CD4-positive, alpha-beta T cell treated with Interleukin-17A for 1 hour (primary cell): ENCODE data around the gene ABCG4.
A peak's percentile ranks its signal among the peaks of the same experiment; 100 is the strongest.
"Not testable (repeated sequence)": the region's sequence is repeated elsewhere in the genome, so short reads cannot be mapped to it uniquely, and the experiment has no call there.

Experiments used
- DNase-seq: peaks from one replicate; pipeline ENCODE4 v3.0.0-alpha.2; 2020

The ABCG4 gene

DNA sequence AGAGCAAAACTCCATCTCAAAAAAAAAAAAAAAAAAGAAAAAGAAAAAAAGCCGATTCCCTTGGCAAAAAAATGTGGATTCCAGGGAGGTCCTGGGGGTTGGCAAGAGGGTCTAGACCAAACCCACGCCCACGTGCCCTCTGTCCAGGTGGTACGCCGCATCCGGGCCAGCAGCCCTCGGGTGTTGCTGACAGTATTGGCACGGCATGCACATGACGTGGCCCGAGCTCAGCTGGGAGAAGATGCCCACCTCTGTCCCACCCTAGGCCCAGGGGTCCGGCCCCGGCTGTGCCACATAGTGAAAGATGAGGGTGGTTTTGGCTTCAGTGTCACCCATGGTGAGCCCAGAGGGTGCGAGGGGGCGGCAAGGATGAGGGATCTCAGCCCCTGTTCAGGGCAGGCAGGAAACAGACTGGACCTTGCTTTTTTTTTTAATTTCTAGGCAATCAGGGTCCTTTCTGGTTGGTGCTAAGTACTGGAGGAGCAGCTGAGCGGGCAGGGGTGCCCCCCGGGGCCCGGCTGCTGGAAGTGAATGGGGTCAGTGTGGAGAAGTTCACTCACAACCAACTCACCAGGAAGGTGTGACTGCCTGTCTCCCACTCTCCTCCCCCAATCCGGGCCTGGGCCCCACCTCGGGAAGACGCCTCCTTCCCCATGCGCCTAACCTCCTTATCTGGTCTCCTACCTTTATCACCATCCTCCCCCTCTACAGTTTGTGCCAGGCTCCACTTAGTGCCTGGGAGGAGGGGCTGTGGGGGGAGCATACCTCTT is 38.5 kb downstream of the ABCG4 start:
- DNase-seq, result no peak

DNA sequence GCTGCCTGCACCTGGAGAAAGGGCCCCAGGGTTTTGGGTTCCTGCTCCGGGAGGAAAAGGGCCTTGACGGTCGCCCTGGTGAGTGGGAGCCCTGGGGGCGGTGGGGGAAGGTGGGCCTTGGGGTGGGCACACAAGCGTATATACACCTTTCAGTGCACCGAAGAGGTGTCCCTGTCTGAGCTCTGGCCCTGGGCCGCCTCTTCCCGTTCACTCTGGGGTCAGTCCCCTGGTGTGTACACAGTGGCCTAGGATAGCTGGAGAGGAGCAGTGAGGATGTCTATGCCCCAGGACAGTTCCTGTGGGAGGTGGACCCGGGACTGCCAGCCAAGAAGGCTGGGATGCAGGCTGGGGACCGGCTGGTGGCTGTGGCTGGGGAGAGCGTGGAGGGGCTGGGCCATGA is 39.2 kb downstream of the ABCG4 start:
- DNase-seq, result no peak

DNA sequence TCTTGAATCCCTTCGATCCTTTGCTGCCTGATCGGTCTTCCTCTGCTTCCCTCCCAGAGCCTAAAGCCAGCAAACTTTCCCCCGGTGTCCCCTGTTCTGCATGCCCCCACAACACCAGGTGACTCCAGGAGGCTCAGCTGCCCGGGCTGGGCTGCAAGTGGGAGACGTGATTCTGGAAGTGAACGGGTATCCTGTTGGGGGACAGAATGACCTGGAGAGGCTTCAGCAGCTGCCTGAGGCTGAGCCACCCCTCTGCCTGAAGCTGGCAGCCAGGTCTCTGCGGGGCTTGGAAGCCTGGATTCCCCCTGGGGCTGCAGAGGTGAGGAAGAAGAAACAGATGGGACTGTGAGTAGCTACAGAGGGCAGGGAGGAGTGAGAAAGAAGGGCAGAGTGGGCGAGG is 40.0 kb downstream of the ABCG4 start:
- no peak for DNase-seq

DNA sequence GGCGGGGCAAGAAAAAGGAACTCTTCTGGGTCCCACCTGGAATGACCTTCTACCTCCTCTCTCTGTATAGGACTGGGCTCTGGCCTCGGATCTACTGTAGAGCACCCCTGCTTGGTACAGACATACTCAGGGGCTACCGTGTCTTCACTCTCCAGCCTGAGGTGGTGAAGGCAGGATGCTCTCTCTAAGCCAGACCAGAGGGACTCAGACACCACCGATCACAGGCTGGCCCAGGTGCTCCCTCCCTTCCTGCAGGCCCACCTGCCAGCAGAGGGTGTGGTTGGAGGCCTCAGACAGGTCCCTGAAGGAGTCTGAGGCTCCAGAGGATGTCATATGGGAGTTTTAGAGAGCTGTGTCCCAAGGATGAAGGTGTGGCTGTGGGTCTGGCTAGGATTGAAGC is 40.5 kb downstream of the ABCG4 start:
- no peak for DNase-seq

DNA sequence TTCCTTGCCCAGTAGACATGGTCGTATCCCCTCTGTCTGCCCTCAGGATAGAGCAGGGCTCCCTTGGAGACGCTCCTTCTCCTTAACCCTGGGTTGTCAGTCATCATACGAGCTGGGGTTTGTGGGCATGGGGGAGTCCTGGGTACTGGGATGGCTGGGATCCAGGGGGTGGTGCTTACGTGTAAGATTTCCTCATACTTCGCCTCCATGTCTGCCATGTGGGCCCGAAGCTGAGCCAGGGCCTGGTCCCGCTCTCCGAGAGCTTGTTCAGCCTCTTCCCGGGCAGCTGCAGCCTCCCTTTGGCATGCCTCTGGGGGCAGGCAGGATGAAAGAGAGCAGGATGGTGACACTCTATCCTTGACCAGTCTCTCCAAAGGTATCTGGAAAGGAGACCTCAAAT is 41.7 kb downstream of the ABCG4 start:
- DNase-seq, result no peak

DNA sequence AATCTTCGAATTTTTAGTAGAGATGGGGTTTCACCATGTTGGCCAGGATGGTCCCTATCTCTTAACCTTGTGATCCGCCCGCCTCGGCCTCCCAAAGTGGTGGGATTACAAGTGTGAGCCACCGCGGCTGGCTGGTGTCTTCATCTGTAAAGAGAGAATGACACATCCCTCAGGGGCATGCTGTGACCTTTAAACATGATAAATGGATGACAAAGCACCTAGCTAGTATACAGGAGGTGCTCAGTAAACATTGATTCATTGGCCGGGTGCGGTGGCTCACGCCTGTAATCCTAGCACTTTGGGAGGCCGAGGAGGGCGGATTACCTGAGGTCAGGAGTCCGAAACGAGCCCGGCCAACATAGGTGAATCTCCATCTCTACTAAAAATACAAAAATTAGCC is 42.4 kb downstream of the ABCG4 start:
- not testable (repeated sequence) for DNase-seq

DNA sequence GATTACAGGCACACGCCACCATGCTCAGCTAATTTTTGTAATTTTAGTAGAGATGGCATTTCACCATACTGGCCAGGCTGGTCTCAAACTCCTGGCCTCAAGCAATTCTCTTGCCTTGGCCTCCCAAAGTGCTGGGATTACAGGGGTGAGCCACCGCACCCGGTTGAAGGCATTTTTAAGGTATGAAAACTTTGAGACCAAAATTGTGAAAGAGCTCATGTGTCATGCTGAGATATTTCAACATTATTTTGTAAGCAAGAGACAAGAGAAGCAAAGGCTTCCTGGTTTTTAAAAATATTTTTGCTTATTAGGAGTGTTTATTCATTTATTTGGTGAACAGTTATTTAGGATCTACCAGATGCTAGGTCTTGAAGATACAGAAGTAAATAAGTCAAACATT is 43.3 kb downstream of the ABCG4 start:
- no peak for DNase-seq

DNA sequence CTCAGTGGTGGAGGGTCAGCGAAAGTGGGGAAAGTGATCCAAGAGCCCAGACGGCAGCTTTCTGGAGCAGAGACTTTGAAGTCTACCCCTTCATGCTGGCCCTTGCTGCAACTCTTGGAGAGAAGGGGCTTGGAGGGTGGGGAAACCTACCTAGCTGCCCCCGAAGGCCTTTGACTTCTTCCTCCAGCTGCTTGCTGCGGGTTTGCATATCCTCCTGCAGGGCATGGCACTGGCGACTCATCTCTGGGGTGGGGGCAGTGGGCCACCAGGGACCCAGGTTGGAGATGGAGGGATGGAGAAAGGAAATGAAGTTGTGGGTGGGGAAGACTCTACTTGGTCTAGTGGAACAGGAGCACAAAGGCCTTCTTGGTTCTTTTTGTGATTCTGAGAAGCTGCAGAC is 44.1 kb downstream of the ABCG4 start:
- no peak for DNase-seq

DNA sequence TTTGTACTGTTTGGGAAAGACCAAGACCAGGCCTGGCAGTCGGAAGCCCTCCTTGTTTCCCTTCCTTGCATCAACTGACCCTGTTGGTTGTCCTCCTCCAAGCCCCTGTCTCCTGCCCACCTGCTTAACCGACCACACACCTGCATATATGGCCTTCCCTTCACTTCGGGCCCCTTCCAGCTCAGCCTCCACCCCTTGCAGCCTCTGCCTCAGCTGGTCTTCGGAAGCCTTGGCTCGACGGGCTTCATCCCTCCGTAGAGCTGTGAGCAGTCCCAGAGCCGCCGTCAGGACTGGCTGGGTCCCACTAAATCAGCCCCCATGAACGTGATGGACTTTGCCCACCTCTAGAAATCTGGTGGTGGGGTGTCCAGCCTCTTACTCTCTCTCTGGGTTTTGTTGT is 44.8 kb downstream of the ABCG4 start:
- DNase-seq, result no peak

DNA sequence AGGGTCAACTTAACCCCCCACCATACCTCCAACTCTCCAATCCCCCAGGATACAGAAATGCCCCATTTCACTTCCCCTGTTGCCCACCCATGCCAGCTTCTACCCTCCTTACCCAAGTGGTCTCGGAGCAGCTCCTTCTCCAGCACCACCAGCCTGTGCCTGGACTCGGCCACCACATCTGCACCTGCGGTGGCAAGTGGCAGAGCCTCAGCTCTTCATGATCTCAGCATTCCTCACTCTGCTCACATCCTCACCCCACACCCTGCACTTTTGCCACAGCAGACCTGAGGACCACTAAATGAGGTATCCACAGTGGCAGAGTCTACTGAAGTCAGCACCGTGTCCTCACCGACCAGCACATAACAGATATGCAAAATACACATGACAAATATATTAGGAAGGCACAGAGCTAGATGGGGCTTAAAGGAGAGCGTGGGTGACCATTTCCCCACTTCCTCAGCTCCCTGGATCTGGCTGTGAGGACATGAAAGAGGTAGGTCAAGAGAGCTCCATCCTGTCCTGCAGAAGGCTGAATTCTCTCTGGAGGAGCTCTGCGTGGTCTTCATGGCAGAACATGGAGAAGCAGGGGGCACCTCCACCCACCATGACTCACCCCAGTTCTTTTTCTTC is 46.1 kb downstream of the ABCG4 start:
- no peak for DNase-seq

DNA sequence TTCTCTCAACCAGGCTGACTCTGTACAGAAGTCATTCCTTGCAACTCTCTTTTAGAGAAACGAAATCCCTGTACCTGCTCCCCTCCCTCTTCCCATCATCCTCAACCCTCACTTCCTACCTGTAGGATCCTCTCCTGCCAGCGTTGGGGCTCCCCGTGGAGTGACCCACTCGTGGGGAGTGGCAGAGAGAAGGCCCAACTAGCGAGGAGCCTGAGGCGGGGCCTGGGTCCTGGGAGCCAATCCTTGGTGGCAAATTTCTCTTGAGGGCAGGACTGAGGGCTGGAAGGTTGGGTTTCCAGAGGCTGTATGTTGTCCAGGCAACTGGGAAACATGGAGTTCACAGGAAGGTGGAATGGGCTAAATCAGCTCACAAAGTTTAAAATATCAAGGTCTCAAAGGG is 46.8 kb downstream of the ABCG4 start:
- no peak for DNase-seq

DNA sequence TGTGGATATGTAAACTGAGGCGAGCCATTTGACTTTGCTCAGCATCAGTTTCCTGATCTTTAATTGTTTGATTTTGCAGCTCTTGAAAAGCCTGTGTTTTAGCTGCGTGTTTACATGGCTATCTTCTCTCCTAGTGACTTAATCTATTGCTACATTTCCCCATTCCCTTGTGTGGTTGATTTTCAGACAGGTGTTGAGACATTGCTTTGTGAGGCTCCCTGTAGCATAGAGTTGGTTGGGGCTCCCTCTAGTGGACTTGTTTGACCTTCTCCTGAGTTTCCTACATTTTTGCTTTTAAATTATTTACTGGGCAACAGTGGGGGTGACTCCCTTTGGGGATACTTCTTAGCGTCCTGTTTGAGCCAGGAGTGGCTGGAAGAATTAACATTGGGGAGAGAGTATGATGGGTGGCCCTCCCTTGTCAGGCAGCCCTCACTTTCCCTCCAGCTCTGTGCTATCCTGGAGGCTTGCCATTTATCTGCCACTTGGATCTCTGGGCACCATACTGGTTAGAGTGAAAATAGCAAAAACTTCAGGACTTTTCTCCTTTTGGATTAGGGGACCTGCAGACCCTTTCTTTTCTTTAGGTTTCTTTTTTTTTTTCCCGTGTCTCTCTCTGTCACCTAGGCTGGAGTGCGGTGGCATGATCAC is 48.1 kb downstream of the ABCG4 start:
- DNase-seq, result peak; percentile 85

DNA sequence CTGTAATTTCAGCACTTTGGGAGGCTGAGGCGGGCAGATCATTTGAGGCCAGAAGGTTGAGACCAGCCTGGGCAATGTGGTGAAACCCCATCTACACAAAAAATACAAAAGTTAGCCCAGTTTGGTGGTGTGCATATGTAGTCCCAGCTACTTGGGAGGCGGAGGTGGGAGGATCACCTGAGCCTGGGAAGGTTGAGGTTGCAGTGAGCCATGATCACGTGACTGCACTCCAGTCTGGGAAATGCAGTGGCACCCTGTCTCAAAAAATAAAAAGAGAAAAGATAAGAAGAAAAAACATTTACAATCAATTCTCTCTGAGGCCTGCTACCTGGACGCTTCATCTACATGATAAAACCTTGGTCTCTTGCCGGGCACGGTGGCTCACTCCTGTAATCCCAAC is 50.1 kb downstream of the ABCG4 start:
- DNase-seq, result no peak

DNA sequence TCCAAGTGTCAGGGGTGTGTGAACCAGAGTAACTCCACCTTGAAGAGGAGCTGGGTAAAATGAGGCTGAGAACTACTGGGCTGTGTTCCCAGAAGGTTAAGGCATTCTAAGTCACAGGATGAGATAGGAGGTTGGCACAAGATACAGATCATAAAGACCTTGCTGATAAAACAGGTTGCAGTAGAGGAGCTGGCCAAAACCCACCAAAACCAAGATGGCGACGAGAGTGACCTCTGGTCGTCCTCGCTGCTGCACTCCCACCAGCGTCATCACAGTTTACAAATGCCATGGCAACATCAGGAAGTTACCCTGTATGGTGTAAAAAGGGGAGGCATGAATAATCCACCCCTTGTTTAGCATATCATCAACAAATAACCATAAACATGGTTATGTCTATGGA is 52.4 kb downstream of the ABCG4 start:
- DNase-seq, result not testable (repeated sequence)

DNA sequence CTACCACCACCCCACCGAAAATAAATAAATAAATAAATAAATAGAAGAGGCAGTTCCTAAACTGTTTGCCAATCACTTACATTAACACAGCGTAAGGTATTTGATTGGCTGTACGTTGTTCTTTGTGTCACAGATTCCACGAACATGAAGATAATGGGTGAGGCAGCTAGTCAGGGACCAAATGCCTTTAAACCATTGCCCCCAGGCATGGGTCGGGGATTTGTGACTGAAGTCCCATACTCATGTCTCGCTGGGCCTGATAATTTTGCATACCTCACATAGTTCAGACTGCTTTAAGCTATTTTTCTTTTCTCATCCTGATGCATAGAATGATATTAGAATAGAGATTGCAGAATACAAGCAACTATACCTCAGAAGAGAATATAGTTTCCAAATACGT is 53.7 kb downstream of the ABCG4 start:
- DNase-seq, result no peak

DNA sequence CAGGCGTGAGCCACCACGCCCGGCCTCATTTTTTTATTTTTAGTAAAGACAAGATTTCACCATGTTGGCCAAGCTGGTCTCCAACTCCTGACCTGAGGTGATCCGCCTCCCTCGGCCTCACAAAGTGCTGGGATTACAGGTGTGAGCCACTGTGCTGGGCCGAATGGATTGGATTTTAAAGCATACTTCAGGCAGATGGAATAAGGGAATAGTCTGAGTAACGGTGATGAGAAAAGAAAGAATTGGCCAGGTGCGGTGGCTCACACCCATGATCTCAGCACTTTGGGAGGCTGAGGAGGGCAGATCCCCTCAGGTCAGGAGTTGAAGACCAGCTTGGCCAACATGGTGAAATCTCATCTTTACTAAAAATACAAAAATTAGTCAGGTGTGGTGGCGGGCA is 55.2 kb downstream of the ABCG4 start:
- DNase-seq, result no peak

DNA sequence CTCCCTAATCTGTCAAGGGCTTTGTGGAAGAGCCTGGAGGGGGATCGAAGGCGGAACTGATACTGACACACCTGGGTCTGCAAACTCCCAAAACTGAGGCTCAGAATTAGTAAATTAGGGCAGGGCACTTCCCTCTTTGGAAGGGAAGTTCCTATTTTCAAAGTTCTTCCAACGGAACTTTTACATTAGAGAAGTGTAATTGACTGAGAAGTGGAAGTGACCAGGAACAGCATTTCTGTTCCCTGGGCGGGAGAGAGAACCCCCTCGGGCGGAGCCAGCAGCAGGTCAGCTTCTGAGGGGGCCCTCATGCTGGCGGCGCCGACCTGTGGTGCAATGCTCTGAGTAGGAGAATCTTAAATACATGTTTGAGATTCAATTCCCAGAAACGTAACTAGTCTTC is 56.2 kb downstream of the ABCG4 start:
- DNase-seq, result peak; percentile 8

DNA sequence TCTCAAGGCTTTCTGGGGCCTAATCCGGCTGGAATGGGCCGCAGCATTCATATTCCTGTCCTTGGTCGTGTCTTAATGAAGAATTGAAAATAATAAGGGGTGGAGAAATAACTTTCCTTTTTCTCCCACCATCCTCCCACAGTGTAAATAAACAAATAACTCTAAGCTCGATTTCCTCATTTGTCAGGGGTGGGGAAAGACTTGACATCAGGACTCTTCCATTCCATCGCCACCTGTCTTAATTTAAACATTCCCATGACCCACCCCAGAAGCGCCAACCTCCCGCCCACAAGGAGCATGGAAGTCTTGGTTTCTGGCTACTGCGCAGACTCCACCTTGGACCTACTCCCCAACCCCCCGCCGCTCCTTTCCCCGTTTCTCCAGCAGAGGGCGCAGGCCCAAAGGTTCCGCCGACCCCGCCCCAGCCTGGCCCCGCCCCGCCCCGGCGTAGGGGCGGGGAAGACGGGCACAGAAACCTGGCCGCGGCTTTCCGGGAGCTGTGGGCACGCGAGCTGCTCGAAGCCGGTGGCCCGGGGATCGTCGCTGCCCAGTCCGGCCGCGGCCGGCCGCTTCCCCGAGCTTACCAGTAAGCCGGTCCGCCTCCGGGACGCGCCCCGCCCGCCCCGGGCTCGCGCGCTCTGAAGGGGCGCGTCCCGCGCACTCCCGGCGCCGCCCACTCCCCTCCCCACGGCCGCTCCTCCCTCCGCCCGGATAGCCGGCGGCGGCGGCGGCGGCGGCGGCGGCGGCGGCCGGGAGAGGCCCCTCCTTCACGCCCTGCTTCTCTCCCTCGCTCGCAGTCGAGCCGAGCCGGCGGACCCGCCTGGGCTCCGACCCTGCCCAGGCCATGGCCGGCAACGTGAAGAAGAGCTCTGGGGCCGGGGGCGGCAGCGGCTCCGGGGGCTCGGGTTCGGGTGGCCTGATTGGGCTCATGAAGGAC is 57.0 kb downstream of the ABCG4 start, which contains the start of gene CBL:
TSS of gene CBL (plus strand) at position 766 of the 937 bp plus-strand sequence. CDS start at position 845, 79 bp downstream.
- peak; percentile 96 for DNase-seq

DNA sequence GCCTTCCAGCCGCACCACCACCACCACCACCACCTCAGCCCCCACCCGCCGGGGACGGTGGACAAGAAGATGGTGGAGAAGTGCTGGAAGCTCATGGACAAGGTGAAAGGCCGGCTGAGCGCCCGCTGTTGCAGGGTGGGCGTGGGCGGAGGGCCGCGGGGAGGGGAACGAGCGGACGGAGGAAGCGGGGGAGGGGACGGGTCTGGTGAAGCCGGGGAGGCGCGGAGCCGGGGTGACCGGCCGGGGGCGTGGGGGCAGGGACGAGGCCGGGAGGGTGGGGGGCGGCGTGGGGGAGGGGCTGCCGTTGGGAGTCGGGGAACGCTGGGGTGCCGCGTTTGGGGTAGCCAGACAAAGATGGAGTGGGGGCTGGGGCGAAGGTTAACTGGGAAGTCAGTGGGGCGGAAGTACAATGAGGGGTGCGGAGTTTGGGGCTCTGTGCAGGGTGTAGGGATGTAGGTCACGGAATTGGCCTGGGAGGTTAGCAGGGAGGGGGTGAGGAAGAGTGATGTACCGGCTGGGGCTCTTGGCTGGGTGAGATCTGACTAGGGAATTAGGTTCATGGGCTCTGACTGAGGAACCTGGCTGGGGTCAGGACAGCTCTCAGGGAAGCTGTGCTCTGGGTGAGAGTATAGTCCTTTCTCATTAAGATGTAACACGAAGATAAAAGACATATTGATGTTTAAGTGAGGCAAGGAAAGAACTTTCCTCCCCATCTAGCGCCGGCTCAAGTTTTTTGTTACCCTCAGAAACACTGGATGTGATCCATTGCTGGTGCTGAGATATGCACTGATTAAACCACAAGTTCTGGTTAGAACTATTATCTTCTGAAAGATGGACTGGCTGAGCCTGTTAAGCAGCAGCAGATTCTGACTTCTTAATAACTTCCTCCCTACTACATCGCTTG is 57.9 kb downstream of the ABCG4 start:
- DNase-seq, result peak; percentile 52

DNA sequence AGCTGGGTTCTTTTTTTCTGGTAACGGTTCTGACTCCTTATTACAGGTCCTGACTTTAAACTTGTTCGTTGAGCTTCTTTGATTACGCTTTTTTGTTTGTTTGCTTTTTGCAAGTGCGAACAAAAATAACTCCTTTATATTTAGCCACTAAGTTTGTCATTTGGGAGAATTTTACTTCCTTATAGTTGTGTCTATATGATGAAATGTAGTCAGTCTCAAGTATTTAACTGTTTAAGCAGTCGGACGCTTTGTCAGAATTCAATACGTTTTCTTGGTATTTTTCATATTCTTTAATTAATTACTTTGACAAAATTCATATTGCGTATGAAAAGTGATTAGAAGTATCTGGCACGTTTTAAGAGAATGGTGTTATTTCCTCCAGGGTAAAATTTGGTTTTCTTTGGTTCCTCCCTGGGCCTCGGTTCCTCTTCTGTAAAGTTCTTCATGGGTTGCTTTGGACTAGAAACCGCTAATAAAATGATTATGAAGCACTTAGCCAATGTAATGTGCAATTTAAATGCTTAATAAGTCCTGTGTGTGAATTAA is 58.6 kb downstream of the ABCG4 start:
- peak; percentile 3 for DNase-seq

DNA sequence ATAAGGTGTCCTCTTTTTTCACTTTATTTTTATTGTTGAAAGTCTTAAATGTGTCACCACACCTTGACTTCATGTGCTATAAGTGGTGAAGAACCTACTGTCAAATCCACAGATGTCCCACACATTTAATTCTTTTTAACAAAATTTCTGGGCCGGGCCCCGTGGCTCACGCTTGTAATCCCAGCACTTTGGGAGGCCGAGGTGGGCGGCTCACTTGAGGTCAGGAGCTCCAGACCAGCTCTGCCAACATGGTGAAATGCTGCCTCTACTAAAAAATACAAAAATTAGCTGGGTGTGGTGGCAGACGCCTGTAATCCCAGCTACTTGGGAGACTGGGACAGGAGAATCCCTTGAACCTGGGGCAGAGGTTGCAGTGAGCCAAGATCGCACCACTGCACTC is 60.3 kb downstream of the ABCG4 start:
- DNase-seq, result no peak

DNA sequence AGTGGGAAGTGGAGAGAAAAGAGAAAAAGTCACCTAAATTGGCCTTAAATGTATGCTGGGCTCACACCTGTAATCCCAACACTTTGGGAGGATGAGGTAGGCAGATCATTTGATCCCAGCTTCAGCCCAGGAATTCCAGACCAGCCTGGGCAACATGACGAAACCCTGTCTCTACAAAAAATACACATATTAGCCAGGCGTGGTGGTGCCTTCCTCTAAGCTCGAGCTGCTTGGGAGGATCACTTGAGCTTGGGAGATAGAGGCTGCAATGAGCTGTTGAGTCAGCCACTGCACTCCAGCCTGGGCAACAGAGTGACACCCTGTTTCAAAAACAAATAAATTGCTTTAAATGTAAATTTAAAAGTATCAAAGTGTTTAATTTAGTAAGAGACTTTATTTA is 61.2 kb downstream of the ABCG4 start:
- DNase-seq, result no peak
